ENCODE measurements around the gene VPS52.

Gene VPS52

GRCh38 chr6:33297956-33298772, 26.5 kb upstream of the VPS52 start:
- no peaks in the 10 kb centered on the region for H3K27me3 ChIP-seq (ENCODE audit: insufficient read depth, poor library complexity, severe bottlenecking)
- H3K27ac ChIP-seq (replicated peaks): peak overlapping the region; percentile 95
- peak; percentile 79 to 86 for DNase-seq (ENCODE audit: low read depth in 1 of 2, low spot score in 1 of 2)
- peak overlapping the region; percentile 75 for H3K4me3 ChIP-seq (replicated peaks; ENCODE audit: insufficient read depth, low read length)
- no peak for TF ChIP-seq REST (IDR thresholded peaks at IDR 0.05; ENCODE audit: insufficient replicate concordance, low read depth)
- peak; percentile 75; the same call in 1 of the 2 replicates for TF ChIP-seq POLR2AphosphoS5 (IDR thresholded peaks at IDR 0.05; ENCODE audit: low read depth)

GRCh38 chr6:33297406-33297955, 25.8 kb upstream of the VPS52 start:
- peak overlapping the region; percentile 75 for H3K4me3 ChIP-seq (replicated peaks; ENCODE audit: insufficient read depth, low read length)
- TF ChIP-seq GABPA (IDR thresholded peaks at IDR 0.05; ENCODE audit: low read depth) (no peak), SPI1 (IDR thresholded peaks at IDR 0.05; ENCODE audit: borderline replicate concordance, low read depth) (peak; percentile 93)
- H3K27ac ChIP-seq (replicated peaks): peak overlapping the region; percentile 95
- H3K27me3 ChIP-seq (ENCODE audit: insufficient read depth, poor library complexity, severe bottlenecking): no peaks in the 10 kb centered on the region
- DNase-seq (ENCODE audit: low read depth in 1 of 2, low spot score in 1 of 2): peak in 1 of 2 experiments; percentile 34

- H3K27ac ChIP-seq (replicated peaks): peak overlapping the region; percentile 95
- DNase-seq (ENCODE audit: low read depth in 1 of 2, low spot score in 1 of 2): no peak
- TF ChIP-seq GABPA (IDR thresholded peaks at IDR 0.05; ENCODE audit: low read depth): no peak
- no peak for TF ChIP-seq CTCF (IDR thresholded peaks at IDR 0.05; ENCODE audit: insufficient read depth, low read length)
- TF ChIP-seq SPI1 (IDR thresholded peaks at IDR 0.05; ENCODE audit: borderline replicate concordance, low read depth): no peak
- TF ChIP-seq POLR2AphosphoS5 (IDR thresholded peaks at IDR 0.05; ENCODE audit: low read depth): no peak
- TF ChIP-seq REST (IDR thresholded peaks at IDR 0.05; ENCODE audit: insufficient replicate concordance, low read depth): no peak
- peak overlapping the region; percentile 75 for H3K4me3 ChIP-seq (replicated peaks; ENCODE audit: insufficient read depth, low read length)
- H3K27me3 ChIP-seq (ENCODE audit: insufficient read depth, poor library complexity, severe bottlenecking): no peaks in the 10 kb centered on the region
These were observed 25.2 kb upstream of the VPS52 start for GRCh38 chr6:33296797-33297405.

- Histone ChIP-seq H3K4me3 (replicated peaks; ENCODE audit: insufficient read depth, low read length) (no peak overlapping the region), H3K27me3 (ENCODE audit: insufficient read depth, poor library complexity, severe bottlenecking) (no peaks in the 10 kb centered on the region), H3K27ac (replicated peaks) (no peak overlapping the region)
- DNase-seq (ENCODE audit: low read depth in 1 of 2, low spot score in 1 of 2): no peak
- TF ChIP-seq POLR2AphosphoS5 (IDR thresholded peaks at IDR 0.05; ENCODE audit: low read depth): no peak
- no peak for TF ChIP-seq CTCF (IDR thresholded peaks at IDR 0.05; ENCODE audit: insufficient read depth, low read length)
- no peak for TF ChIP-seq GABPA (IDR thresholded peaks at IDR 0.05; ENCODE audit: low read depth)
- TF ChIP-seq REST (IDR thresholded peaks at IDR 0.05; ENCODE audit: insufficient replicate concordance, low read depth): no peak
- no peak for TF ChIP-seq SPI1 (IDR thresholded peaks at IDR 0.05; ENCODE audit: borderline replicate concordance, low read depth)
These were observed 24.1 kb upstream of the VPS52 start for GRCh38 chr6:33295621-33296369.

Data from HL-60 (cell line).